ENCODE data around the gene WWC2.
"Not testable (repeated sequence)": the region's sequence is repeated elsewhere in the genome, so short reads cannot be mapped to it uniquely, and the experiment has no call there.

GRCh38 chr4:183121660-183122059 is 22.6 kb downstream of the WWC2 start:
- TF ChIP-seq CTCF (conservative IDR thresholded peaks at IDR 0.05; ENCODE audit: low read depth in 2 of 2) = not testable (repeated sequence)
- TF ChIP-seq, protein P1, sequence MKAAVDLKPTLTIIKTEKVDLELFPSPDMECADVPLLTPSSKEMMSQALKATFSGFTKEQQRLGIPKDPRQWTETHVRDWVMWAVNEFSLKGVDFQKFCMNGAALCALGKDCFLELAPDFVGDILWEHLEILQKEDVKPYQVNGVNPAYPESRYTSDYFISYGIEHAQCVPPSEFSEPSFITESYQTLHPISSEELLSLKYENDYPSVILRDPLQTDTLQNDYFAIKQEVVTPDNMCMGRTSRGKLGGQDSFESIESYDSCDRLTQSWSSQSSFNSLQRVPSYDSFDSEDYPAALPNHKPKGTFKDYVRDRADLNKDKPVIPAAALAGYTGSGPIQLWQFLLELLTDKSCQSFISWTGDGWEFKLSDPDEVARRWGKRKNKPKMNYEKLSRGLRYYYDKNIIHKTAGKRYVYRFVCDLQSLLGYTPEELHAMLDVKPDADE (IDR thresholded peaks at IDR 0.05) = not testable (repeated sequence)
